WTC11 (cell line): Measurements from ENCODE around the gene ADGRV1. TPM values are rescaled to one million over a fixed set of nuclear protein-coding genes. Genes with fewer than 3 reads are reported as not detected.

Source experiments
- ATAC-seq: fragments of 200-7000 bp; cut with Tn5 transposase; 2 replicates; pipeline ENCODE4 v1.10.0; 2021; ENCODE audit warnings: mild to moderate bottlenecking, moderate library complexity
- CTCF ChIA-PET: fragments of 300-600 bp; sonication (Branson Sonifier 250); formaldehyde crosslinking; loops from one replicate; lab custom pipeline; 2021; ENCODE audit warnings: antibody characterized with exemption; lab: Charles Lee
- POLR2A ChIA-PET: fragments of 350-600 bp; sonication (Branson Sonifier 250); formaldehyde crosslinking; loops from one replicate; lab custom pipeline; 2021; ENCODE audit warnings: antibody characterized with exemption; lab: Charles Lee
- DNase-seq: peaks from one replicate; pipeline ENCODE4 v3.0.0; 2021; ENCODE audit warnings: low spot score
- H3K27ac Mint-ChIP-seq: 2 replicates; pipeline ENCODE4 v1.8.0; 2021; ENCODE audit warnings: mixed read lengths
- H3K27me3 Mint-ChIP-seq: 2 replicates; pipeline ENCODE4 v1.8.0; 2021; ENCODE audit warnings: low read depth, mild to moderate bottlenecking, moderate library complexity, mixed read lengths
- H3K36me3 Mint-ChIP-seq: 2 replicates; pipeline ENCODE4 v1.8.0; 2021; ENCODE audit warnings: mixed read lengths
- H3K4me1 Mint-ChIP-seq: 2 replicates; pipeline ENCODE4 v1.8.0; 2022; ENCODE audit warnings: mixed read lengths
- H3K4me3 Mint-ChIP-seq: 2 replicates; pipeline ENCODE4 v1.8.0; 2021; ENCODE audit warnings: mild to moderate bottlenecking, moderate library complexity, mixed read lengths
- H3K9me3 Mint-ChIP-seq: 2 replicates; pipeline ENCODE4 v1.8.0; 2021; ENCODE audit warnings: mixed read lengths
- CREB1 ChIP-seq: sonication (generic); formaldehyde crosslinking; IDR thresholded peaks from 2 replicates; pipeline ENCODE4 v1.8.0; 2023; ENCODE audit warnings: mild to moderate bottlenecking, missing genetic modification reagents
- CTCF ChIP-seq: fragments of 200-600 bp; IDR thresholded peaks from 2 replicates; pipeline ENCODE4 v1.8.0; 2022; ENCODE audit warnings: antibody characterized with exemption
- ELF4 ChIP-seq: sonication (generic); formaldehyde crosslinking; IDR thresholded peaks from 2 replicates; pipeline ENCODE4 v1.8.1; 2022; ENCODE audit warnings: low read depth, mild to moderate bottlenecking, moderate library complexity, missing genetic modification reagents
- ETV6 ChIP-seq: sonication (generic); formaldehyde crosslinking; IDR thresholded peaks from 2 replicates; pipeline ENCODE4 v1.8.1; 2022; ENCODE audit warnings: mild to moderate bottlenecking, missing genetic modification reagents
- JUN ChIP-seq: sonication (generic); formaldehyde crosslinking; IDR thresholded peaks from 2 replicates; pipeline ENCODE4 v1.8.0; 2023; ENCODE audit warnings: mild to moderate bottlenecking, missing genetic modification reagents
- KAT7 ChIP-seq: sonication (generic); formaldehyde crosslinking; IDR thresholded peaks from 2 replicates; pipeline ENCODE4 v1.8.1; 2023; ENCODE audit warnings: missing genetic modification reagents, mild to moderate bottlenecking, borderline replicate concordance
- NFYB ChIP-seq: sonication (generic); formaldehyde crosslinking; conservative IDR thresholded peaks from 2 replicates; pipeline ENCODE4 v1.8.0; 2022; ENCODE audit warnings: low read depth, missing genetic modification reagents
- NR2C2 ChIP-seq: sonication (generic); formaldehyde crosslinking; IDR thresholded peaks from 2 replicates; pipeline ENCODE4 v1.8.0; 2022; ENCODE audit warnings: mild to moderate bottlenecking, missing genetic modification reagents
- SP1 ChIP-seq: sonication (generic); formaldehyde crosslinking; conservative IDR thresholded peaks from 2 replicates; pipeline ENCODE4 v1.8.1; 2022; ENCODE audit warnings: missing genetic modification reagents
- TCF7 ChIP-seq: sonication (generic); formaldehyde crosslinking; IDR thresholded peaks from 2 replicates; pipeline ENCODE4 v1.8.0; 2022; ENCODE audit warnings: mild to moderate bottlenecking, low read depth, missing genetic modification reagents, moderate library complexity
- TEAD4 ChIP-seq: sonication (generic); formaldehyde crosslinking; IDR thresholded peaks from 2 replicates; pipeline ENCODE4 v1.8.0; 2022; ENCODE audit warnings: mild to moderate bottlenecking, missing genetic modification reagents
- ZMAT4 ChIP-seq: fragments of 250-450 bp; sonication (Bioruptor Pico); IDR thresholded peaks from 2 replicates; pipeline ENCODE4 v1.9.0; 2021; ENCODE audit warnings: mild to moderate bottlenecking
- ZNF423 ChIP-seq: fragments of 250-450 bp; sonication (Bioruptor Pico); IDR thresholded peaks from 2 replicates; pipeline ENCODE4 v2.1.2; 2022; ENCODE audit warnings: mild to moderate bottlenecking, moderate library complexity
- ZNF671 ChIP-seq: fragments of 250-450 bp; sonication (Bioruptor Pico); IDR thresholded peaks from 2 replicates; pipeline ENCODE4 v1.8.0; 2021; ENCODE audit warnings: mild to moderate bottlenecking
- ZSCAN18 ChIP-seq: fragments of 250-450 bp; sonication (Bioruptor Pico); IDR thresholded peaks from 2 replicates; pipeline ENCODE4 v2.1.2; 2022; ENCODE audit warnings: mild to moderate bottlenecking, moderate library complexity
- total RNA-seq: library from RNA; stranded (reverse); gene quantifications from 3 replicates; pipeline ENCODE4 v1.2.3, GENCODE V29; 2021
- TF ChIP-seq, protein P1 (sequence below): sonication (generic); formaldehyde crosslinking; IDR thresholded peaks from 2 replicates; pipeline ENCODE4 v1.8.1; 2022; ENCODE audit warnings: mild to moderate bottlenecking, moderate library complexity, missing genetic modification reagents
- TF ChIP-seq, protein P2 (sequence below): sonication (generic); formaldehyde crosslinking; conservative IDR thresholded peaks from 2 replicates; pipeline ENCODE4 v1.8.1; 2022; ENCODE audit warnings: mild to moderate bottlenecking, missing genetic modification reagents

The ADGRV1 gene
- total RNA-seq, 1 experiment from 2014 or later = 74.5 TPM

DNA sequence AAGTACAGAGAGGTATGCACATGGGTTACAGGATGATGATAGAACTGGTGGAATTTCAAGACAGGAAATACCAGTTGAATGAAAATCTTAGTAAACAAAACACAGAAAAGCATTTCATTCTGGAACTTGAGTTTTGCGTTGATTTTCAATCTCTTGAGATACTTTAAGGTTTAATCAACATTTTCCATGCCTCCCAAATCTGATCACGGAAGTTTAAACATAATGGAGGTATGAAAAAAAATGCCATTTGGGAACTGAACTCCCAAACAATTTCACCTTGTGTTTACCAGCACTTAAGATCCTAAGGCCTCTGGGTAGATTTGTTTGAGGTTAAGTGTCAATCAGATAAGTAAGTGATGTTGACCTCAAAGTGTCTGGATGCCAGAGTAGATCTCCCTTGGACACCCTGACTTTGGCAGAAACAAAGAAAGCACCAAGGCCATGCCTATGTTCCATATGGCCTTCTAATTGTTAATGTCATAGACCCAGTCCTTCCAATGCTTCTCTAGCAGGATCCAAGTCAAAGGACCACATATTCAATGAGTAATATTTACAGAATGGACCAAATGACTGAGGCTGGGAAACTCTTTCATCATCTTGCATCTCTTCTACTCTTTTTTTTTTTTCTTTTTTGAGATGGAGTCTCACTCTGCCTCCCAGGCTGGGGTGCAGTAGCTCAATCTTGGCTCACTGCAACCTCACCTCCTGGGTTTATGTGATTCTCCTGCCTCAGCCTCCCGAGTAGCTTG is 607.6 kb downstream of the ADGRV1 start:
- no peak overlapping the region for H3K27ac Mint-ChIP-seq
- no peak overlapping the region for H3K4me3 Mint-ChIP-seq
- no peak for ATAC-seq
- POLR2A ChIA-PET = no interaction called here
- TF ChIP-seq ZNF671 (CRISPR knock-in tag) (no peak), JUN (CRISPR knock-in tag) (no peak), TEAD4 (CRISPR knock-in tag) (no peak), KAT7 (CRISPR knock-in tag) (no peak), ZSCAN18 (CRISPR knock-in tag) (no peak)
- TF ChIP-seq, protein P1, sequence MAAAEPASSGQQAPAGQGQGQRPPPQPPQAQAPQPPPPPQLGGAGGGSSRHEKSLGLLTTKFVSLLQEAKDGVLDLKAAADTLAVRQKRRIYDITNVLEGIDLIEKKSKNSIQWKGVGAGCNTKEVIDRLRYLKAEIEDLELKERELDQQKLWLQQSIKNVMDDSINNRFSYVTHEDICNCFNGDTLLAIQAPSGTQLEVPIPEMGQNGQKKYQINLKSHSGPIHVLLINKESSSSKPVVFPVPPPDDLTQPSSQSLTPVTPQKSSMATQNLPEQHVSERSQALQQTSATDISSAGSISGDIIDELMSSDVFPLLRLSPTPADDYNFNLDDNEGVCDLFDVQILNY (CRISPR knock-in tag) = no peak
- no peaks in the 10 kb centered on the region for H3K36me3 Mint-ChIP-seq
- DNase-seq = no peak
- peaks cover 17% of the 10 kb centered on the region for H3K4me1 Mint-ChIP-seq
- CTCF ChIA-PET = no interaction called here
- no peaks in the 10 kb centered on the region for H3K9me3 Mint-ChIP-seq
- H3K27me3 Mint-ChIP-seq = no peaks in the 10 kb centered on the region

GRCh38 chr5:91168859-91169258 is 610.3 kb downstream of the ADGRV1 start:
- no peak for TF ChIP-seq CREB1
- no peak for TF ChIP-seq TCF7 (CRISPR knock-in tag)
- TF ChIP-seq CTCF = no peak
- no peak for TF ChIP-seq ZNF423 (CRISPR knock-in tag)
- TF ChIP-seq, all 79 proteins: peak for 0
- no peak for ATAC-seq
- no peaks in the 10 kb centered on the region for H3K36me3 Mint-ChIP-seq
- H3K4me1 Mint-ChIP-seq = peaks cover 22% of the 10 kb centered on the region
- no peak overlapping the region for H3K27ac Mint-ChIP-seq
- no peak overlapping the region for H3K4me3 Mint-ChIP-seq
- no peaks in the 10 kb centered on the region for H3K9me3 Mint-ChIP-seq
- CTCF ChIA-PET = no interaction called here
- H3K27me3 Mint-ChIP-seq = no peaks in the 10 kb centered on the region
- POLR2A ChIA-PET = no interaction called here
- no peak for DNase-seq

GRCh38 chr5:91170266-91170665 is 611.7 kb downstream of the ADGRV1 start:
- Mint-ChIP-seq H3K27me3 (no peaks in the 10 kb centered on the region), H3K27ac (0 out of 2 replicates have a peak overlapping the region, but pooled peaks have one; percentile 0), H3K36me3 (no peaks in the 10 kb centered on the region), H3K4me3 (no peak overlapping the region)
- CTCF ChIA-PET = no interaction called here
- DNase-seq = no peak
- TF ChIP-seq NFYB (CRISPR knock-in tag) (no peak), ELF4 (CRISPR knock-in tag) (no peak), TEAD4 (CRISPR knock-in tag) (no peak), CREB1 (no peak), ZMAT4 (CRISPR knock-in tag) (no peak), ETV6 (no peak), SP1 (CRISPR knock-in tag) (no peak), NR2C2 (CRISPR knock-in tag) (no peak)
- TF ChIP-seq, protein P2, sequence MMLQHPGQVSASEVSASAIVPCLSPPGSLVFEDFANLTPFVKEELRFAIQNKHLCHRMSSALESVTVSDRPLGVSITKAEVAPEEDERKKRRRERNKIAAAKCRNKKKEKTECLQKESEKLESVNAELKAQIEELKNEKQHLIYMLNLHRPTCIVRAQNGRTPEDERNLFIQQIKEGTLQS = no peak
- TF ChIP-seq, all 79 proteins: peak for 0
- Mint-ChIP-seq H3K9me3 (no peaks in the 10 kb centered on the region), H3K4me1 (peaks cover 22% of the 10 kb centered on the region)
- POLR2A ChIA-PET = no interaction called here
- ATAC-seq = no peak
